GM23338 (cell line): ENCODE measurements around the gene PCTP.

Experiments used
- ETS1 ChIP-seq: IDR thresholded peaks from 2 replicates; pipeline ENCODE4 v1.6.1; 2016; ENCODE audit warnings: antibody characterized with exemption
- EZH2 ChIP-seq: fragments of 200-600 bp; sonication (generic); IDR thresholded peaks from one replicate; pipeline ENCODE4 v1.8.0; 2017; ENCODE audit warnings: antibody characterized with exemption, mild to moderate bottlenecking, low read depth; ENCODE audit not compliant: unreplicated experiment
- JUNB ChIP-seq: IDR thresholded peaks from one replicate; pipeline ENCODE4 v1.6.1; 2016; ENCODE audit warnings: antibody characterized with exemption; ENCODE audit not compliant: unreplicated experiment
- NANOG ChIP-seq: IDR thresholded peaks from 2 replicates; pipeline ENCODE4 v1.6.1; 2016; ENCODE audit warnings: antibody characterized with exemption, borderline replicate concordance
- POLR2AphosphoS5 ChIP-seq: IDR thresholded peaks from 2 replicates; pipeline ENCODE4 v1.6.1; 2016; ENCODE audit warnings: antibody characterized with exemption, low read depth
- TF ChIP-seq, protein P1 (sequence below), 2 experiments: fragments of 200-600 bp in 1 of 2; sonication (generic) in 1 of 2; conservative IDR thresholded peaks; 2 replicates each; pipeline versions ENCODE4 v1.5.1 to v1.6.1; 2016 to 2017; ENCODE audit warnings: antibody characterized with exemption in 2 of 2, low read depth in 2 of 2, mild to moderate bottlenecking in 2 of 2, moderate library complexity in 1 of 2
- TF ChIP-seq, protein P2 (sequence below): IDR thresholded peaks from one replicate; pipeline ENCODE4 v1.6.1; 2018; ENCODE audit warnings: antibody characterized with exemption; ENCODE audit not compliant: unreplicated experiment

DNA sequence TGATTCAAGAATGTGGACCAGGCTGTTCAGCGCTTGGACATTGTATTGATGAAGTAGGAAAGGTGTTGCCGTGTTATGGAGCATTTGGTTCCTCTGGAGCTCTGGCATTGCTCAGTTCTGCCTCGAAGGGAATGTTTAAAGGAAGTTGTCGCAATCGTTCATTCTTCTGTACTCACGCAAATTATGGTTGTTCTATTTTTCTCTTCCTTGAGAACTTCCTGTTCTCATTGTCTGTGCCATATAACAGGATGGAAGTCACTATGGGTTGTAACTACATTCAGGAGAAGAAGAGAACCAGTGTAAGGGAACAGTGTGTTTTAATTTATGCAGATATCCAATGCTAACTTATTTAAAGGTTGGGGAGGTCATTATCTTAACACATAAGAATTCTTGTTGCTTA, 13.0 kb downstream of the PCTP start:
- TF ChIP-seq, protein P1, sequence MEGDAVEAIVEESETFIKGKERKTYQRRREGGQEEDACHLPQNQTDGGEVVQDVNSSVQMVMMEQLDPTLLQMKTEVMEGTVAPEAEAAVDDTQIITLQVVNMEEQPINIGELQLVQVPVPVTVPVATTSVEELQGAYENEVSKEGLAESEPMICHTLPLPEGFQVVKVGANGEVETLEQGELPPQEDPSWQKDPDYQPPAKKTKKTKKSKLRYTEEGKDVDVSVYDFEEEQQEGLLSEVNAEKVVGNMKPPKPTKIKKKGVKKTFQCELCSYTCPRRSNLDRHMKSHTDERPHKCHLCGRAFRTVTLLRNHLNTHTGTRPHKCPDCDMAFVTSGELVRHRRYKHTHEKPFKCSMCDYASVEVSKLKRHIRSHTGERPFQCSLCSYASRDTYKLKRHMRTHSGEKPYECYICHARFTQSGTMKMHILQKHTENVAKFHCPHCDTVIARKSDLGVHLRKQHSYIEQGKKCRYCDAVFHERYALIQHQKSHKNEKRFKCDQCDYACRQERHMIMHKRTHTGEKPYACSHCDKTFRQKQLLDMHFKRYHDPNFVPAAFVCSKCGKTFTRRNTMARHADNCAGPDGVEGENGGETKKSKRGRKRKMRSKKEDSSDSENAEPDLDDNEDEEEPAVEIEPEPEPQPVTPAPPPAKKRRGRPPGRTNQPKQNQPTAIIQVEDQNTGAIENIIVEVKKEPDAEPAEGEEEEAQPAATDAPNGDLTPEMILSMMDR (conservative IDR thresholded peaks at IDR 0.05; ENCODE audit: low read depth in 2 of 2), result no peak
- TF ChIP-seq POLR2AphosphoS5 (no peak), NANOG (no peak), EZH2 (no peak), ETS1 (no peak), JUNB (no peak)
- TF ChIP-seq, protein P2, sequence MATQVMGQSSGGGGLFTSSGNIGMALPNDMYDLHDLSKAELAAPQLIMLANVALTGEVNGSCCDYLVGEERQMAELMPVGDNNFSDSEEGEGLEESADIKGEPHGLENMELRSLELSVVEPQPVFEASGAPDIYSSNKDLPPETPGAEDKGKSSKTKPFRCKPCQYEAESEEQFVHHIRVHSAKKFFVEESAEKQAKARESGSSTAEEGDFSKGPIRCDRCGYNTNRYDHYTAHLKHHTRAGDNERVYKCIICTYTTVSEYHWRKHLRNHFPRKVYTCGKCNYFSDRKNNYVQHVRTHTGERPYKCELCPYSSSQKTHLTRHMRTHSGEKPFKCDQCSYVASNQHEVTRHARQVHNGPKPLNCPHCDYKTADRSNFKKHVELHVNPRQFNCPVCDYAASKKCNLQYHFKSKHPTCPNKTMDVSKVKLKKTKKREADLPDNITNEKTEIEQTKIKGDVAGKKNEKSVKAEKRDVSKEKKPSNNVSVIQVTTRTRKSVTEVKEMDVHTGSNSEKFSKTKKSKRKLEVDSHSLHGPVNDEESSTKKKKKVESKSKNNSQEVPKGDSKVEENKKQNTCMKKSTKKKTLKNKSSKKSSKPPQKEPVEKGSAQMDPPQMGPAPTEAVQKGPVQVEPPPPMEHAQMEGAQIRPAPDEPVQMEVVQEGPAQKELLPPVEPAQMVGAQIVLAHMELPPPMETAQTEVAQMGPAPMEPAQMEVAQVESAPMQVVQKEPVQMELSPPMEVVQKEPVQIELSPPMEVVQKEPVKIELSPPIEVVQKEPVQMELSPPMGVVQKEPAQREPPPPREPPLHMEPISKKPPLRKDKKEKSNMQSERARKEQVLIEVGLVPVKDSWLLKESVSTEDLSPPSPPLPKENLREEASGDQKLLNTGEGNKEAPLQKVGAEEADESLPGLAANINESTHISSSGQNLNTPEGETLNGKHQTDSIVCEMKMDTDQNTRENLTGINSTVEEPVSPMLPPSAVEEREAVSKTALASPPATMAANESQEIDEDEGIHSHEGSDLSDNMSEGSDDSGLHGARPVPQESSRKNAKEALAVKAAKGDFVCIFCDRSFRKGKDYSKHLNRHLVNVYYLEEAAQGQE, result no peak
